ENCODE data around the gene NGF.

The NGF gene

DNA sequence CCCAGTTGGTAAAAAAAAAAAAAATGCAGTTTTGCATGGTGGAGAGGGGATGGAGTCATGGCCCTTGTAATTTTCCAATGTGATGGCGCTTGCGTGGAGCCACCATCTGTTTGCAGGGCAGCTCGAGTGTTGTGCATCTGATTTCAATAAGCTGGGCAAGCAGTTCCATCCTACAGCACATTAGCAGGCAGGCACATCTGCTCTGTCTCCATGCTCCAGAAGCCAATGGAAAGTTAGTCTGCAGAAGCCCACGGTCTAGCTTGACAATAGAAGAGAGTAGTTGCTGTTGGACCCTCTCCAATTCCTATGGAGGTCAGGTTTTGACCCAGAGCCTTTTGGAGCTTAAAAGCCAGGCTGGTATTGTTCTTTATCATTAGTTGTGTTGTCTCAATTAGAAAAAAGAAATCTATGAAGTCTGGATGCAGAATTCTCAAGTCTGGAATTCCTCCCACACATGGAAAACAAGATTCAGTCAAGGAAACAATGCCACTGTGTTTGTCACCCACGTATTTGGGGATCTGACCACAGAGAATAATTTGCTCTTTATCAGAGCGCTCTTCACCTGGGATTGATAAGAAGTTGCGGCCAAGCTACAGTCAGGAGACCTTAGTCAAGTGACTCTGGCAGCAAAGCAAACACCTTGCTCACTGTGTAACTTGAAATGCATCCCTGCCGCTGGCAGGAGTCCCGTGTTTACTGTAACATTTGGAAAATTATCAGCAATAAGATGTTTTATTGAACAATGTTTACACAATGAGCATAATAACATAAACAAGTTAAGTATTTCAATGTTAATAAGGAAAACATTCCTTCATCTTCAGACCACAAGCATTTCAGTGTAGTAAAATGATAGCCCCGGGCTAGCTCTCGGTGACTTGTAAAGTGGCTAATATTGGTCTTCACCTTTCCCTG, 20.7 kb downstream of the NGF start:
- TF ChIP-seq, protein P1, sequence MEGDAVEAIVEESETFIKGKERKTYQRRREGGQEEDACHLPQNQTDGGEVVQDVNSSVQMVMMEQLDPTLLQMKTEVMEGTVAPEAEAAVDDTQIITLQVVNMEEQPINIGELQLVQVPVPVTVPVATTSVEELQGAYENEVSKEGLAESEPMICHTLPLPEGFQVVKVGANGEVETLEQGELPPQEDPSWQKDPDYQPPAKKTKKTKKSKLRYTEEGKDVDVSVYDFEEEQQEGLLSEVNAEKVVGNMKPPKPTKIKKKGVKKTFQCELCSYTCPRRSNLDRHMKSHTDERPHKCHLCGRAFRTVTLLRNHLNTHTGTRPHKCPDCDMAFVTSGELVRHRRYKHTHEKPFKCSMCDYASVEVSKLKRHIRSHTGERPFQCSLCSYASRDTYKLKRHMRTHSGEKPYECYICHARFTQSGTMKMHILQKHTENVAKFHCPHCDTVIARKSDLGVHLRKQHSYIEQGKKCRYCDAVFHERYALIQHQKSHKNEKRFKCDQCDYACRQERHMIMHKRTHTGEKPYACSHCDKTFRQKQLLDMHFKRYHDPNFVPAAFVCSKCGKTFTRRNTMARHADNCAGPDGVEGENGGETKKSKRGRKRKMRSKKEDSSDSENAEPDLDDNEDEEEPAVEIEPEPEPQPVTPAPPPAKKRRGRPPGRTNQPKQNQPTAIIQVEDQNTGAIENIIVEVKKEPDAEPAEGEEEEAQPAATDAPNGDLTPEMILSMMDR (conservative IDR thresholded peaks at IDR 0.05; ENCODE audit: low read length): no peak
- peak; percentile 75 for DNase-seq (ENCODE audit: low read depth)
- H3K4me3 ChIP-seq (ENCODE audit: low read length): no peak overlapping the region

DNA sequence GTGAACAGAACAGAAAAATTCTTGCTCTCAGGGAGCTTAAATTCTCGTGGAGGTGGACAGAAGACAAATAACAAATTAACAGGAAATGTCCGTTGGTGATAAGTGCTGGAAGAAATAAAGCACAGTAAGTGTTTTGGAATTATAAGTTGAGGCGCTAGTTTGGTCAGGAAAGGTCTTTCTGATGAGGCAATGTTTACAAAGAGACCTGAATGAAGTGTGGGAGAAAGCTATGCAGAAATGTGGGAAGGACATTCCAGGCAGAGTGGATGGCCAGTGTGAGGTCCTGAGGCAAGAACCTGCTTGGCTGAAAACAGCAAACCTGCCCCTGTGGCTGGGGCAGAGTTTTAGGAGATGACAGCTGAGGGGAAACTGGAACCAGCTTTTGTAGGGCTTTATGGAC, 23.3 kb downstream of the NGF start:
- H3K4me3 ChIP-seq (ENCODE audit: low read length): no peak overlapping the region
- DNase-seq (ENCODE audit: low read depth): peak; percentile 90
- TF ChIP-seq, protein P1 (conservative IDR thresholded peaks at IDR 0.05; ENCODE audit: low read length): no peak

- TF ChIP-seq, protein P1 (conservative IDR thresholded peaks at IDR 0.05; ENCODE audit: low read length): no peak
- H3K4me3 ChIP-seq (ENCODE audit: low read length): no peak overlapping the region
- no peak for DNase-seq (ENCODE audit: low read depth)
Observed at GRCh38 chr1:115314092-115314491, 24.0 kb downstream of the NGF start.

- DNase-seq (ENCODE audit: low read depth): no peak
- no peak overlapping the region for H3K4me3 ChIP-seq (ENCODE audit: low read length)
- TF ChIP-seq, protein P1 (conservative IDR thresholded peaks at IDR 0.05; ENCODE audit: low read length): no peak
Observed at GRCh38 chr1:115313182-115313581, 24.9 kb downstream of the NGF start.

- TF ChIP-seq, protein P1 (conservative IDR thresholded peaks at IDR 0.05; ENCODE audit: low read length): no peak
- no peak overlapping the region for H3K4me3 ChIP-seq (ENCODE audit: low read length)
- DNase-seq (ENCODE audit: low read depth): peak; percentile 69
Observed at GRCh38 chr1:115312742-115313141, 25.3 kb downstream of the NGF start.

DNA sequence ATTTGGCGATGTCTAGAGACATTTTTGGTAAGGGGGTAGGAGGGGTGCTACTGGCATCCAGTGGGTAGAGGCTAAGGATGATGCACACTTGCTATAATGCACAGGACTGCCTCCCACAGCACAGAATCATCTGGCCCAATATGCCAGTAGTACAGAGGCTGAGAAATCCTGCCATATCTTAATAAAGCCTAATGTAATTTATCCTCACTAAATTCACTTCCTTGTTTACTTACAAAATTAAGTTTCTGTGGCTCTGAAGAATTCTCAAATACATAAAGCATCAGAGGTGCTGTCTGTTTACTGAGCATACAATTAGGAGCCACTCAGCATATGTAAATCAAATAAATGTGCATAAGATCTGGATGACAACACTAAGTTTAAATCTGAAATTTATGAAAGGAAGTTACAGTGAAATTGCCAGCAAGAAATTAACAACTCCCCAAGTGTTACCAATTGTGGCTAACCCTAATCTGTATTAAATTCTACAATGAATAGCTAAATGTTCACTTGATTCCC, 26.5 kb downstream of the NGF start:
- TF ChIP-seq, protein P1 (conservative IDR thresholded peaks at IDR 0.05; ENCODE audit: low read length): no peak
- no peak overlapping the region for H3K4me3 ChIP-seq (ENCODE audit: low read length)
- no peak for DNase-seq (ENCODE audit: low read depth)

Data from AG10803 (cell line).